Stimulated activated CD8-positive, alpha-beta memory T cell treated with anti-CD3 and anti-CD28 coated beads, Interleukin-15, amount 100 ng/mL, for 48 hours (primary cell): ENCODE measurements around the gene TRPM3.
"Not testable (repeated sequence)": the region's sequence is repeated elsewhere in the genome, so short reads cannot be mapped to it uniquely, and the experiment has no call there.

ENCODE experiments used
- DNase-seq, 2 donors: peaks; one replicate each; pipeline ENCODE4 v3.0.0-alpha.2; 2020; ENCODE audit warnings: low read depth in 2 of 2

Gene TRPM3

DNA sequence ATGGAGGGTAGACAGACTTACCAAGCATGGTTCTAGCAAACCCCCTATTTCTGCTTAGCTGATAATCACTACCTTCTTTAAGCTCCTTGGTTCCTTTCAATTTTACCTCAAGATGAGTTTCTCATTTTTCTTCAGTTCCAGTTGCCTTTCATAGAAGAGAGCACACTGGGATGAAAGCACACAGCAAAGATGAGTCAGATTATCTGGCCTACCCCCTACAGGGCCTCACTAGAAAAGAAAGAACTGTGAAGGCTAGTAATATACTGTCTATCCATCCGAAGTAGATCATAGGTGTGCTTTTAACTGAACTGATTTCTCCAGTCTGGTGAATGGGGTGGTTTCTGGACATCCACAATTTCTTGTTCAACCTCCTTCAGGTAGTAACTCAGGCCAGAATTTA lies 122.5 kb downstream of the TRPM3 start:
- DNase-seq = no peak

DNA sequence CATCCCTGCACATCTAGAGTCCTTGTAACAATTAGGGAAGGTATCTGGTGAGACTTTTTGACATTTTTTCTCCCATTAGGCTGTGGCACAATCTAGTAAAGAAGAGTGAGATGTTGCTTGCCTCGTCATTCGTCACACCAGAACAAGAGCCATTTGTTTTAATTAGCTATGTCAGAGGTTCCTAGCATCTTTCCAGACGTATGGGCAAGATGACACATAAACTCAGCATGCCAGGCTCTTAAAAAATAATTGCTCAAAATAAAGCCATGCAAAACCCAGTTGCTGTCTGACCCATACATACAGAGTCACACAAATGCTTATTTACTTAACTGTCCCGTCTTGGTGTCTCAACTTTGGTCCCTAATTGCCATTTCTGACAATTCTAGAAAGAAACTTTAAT lies 125.9 kb downstream of the TRPM3 start:
- no peak for DNase-seq

DNA sequence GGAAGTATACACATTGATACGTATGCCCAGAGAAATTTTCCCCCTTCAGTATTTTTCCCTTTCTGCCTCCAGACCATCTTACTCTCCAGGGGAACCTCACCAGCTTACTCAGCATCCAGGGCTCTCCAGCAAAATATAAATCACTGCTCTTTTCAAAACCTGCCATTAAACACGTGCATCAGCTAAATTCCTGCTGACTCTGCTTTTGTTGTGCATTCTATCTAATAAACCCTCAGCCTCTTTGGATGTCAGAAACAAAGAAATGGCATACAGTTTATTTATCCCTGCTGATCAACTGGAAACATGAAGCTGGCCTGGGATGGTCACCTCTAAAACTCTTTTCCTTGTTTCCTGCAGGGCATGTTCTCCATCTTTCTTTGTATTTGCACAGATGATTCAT lies 126.8 kb downstream of the TRPM3 start:
- no peak for DNase-seq

DNA sequence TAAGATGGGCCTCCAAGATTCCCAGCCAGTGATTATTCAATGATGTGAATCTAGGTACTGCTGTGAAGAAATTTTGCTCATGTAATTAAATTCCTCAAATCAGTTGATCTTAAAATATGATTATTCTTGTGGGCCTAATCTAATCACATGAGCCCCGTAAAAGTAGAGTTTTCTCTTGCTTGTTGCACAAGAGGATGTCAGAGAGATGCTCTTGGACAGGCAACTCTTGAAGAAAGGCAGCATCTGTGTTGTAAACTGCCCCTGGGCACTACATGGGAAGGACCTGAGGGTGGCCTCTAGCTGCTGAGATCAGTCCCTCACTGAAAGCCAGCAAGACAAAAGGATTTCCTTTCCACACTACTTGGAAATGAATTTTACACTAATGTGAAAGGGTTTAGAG lies 132.9 kb downstream of the TRPM3 start:
- DNase-seq = no peak

DNA sequence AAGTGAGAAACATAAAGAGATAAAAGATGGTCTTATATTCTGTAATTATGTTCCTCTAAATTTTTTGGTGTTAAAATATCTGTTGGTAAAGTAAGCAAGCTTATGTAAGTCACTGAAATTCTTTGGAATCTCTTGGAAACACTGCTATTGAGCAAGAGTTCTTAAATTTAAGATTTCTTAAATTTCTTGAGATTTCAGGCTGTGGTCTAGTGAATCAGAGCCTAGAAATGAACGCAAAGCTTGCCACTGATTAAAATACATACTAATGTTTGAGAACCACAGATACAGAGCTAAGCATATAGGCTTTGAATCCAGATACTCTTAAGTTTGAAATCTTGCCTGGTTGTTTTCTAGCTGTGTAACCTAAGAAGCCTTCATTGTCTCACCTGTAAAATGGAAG lies 133.4 kb downstream of the TRPM3 start:
- DNase-seq = no peak

DNA sequence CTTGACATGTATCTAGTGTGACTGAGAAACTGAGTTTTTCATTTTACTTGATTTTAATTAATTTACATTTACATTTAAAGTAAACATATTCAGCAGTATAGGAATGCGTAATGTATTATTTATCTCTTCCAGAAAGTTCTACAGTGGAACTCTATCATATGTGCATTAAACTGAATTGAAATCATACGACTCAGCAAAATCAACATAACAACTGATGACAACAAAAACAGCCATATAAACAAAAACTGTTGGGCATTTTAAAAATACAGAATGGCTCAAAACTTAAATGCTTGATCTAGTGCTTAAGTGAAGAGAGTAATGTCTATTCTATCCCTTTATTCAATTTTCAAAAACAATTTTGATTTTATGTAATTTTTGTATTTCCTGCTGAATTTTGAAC lies 134.4 kb downstream of the TRPM3 start:
- DNase-seq = no peak

DNA sequence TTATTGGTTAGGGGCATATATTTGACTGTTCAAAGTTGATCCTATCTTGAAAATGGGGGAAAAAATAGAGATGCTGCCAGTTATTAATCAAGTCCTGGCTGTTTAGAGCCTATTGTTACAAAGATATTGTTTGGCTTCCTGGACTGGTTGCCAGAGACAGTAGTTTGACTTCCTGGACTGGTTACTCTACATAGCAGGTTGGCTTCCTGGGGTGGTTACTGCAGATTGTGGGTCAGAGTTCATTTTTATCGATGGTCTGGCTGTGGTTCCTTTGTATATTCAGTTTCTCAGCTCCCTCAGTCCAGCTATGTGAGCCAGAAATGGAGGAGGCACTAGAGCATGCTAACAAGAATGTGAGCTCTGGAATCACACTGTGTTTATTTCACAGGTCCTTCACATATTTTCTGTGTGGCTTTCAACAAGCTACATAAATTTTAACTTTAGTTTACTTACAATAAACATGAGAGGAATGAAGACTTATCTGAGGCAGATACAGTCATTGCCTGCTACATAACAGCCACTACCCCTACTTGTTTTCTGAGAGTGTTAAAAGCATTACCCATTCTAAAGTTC lies 137.6 kb downstream of the TRPM3 start:
- DNase-seq = no peak

DNA sequence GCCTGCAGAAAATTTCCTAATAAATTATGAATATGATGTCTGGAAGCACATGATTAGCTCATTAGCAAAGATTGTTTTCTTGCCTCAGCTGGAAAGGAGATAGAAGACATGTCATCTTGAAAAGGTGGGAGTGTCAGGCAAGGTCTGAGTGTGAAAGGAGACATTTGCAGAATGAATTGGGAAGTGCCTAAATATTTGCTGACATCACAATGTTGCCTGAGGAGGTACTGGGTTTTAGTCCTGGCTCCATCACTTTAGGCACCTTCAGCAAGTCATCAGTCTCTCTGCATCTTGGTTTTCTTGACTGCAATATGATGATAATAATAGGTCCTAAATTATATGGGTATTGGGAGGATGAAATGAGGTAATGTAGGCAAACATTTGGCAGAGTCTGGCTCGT lies 140.1 kb downstream of the TRPM3 start:
- no peak for DNase-seq

DNA sequence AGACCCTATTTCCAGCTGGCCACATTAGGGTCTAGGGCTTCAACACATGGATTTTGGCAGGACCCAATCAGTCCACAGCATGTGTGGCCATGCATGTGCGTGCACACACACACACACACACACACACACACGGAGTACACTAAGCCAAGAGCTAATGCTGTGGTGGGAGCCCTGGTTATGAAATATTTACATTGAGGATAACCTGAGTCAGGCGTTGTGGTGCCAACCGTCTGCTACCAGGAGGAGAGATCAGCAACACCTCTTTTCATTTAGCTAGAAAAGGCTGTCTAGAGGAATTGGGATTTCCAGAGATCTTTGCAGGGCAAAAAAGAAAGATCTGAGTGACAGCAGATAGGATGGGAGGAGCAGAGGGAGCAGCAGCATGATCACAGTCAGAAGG lies 141.5 kb downstream of the TRPM3 start:
- no peak for DNase-seq

DNA sequence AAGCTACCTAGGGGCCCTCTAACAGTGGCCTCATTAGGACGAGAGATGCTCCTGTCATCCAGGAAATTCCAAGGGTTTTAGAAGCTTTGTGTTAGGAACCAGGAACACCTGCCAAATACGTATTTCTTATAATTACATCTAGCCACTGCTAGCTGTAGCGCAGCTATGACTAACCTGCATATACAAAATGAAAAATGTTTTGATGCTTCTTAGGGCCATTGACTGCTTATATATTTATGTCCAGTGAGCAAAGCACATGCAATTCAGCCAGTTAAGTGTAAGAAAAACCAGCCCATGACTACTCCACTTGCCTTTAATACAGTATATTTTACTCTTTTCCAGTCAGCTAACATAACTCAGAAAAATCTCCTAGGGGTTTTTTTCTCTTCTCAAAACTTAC lies 143.3 kb downstream of the TRPM3 start:
- no peak for DNase-seq

DNA sequence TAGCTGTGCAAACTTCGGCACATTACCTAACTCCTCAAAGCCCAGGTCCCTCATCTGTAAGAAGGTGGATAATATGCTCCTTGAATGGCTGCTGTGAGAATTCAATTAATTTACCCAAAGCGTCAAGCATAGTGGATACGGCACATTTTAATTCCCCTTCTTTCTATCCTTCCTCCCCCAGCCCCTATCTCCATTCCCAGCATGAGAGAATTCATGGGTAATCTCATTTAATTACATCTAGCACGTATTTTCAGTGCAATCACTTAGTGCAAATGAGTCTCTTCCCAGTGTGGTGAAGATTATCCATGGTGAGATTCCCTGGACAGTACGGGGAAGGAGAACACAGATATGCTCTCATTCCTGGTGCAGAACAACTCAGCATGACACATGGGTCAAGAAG lies 145.6 kb downstream of the TRPM3 start:
- no peak for DNase-seq

DNA sequence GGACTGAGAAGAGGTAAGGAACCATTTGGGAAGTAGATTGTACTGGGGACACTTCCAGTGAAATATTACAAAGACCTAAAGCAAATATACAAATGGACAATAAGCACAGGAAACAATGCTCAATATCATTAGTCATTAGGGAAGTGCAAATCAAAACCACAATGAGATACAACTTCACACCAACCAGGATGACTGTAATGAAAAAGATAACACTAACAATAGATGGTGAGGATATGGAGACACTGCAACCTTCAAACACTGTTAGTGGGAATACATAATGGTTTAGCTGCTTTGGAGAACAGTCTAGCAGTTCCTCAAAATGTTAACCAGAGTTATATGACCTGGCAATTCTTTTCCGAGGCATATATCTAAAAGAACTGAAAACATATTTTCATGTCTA lies 149.7 kb downstream of the TRPM3 start:
- DNase-seq = no peak

DNA sequence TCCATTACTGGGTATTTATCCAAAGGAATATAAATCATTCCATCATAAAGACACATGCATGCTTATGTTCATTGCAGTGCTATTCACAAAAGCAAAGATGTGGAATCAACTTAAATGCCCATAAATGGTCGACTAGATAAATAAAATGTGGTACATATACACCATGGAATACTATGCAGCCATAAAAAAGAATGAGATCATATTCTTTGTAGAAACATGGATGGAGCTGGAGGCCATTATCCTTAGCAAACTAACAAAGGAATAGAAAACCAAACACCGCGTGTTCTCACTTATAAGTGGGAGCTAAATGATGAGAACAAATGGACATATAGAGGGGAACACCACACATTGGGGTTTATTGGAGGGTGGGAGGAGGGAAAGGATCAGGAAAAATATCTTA lies 155.0 kb downstream of the TRPM3 start:
- not testable (repeated sequence) for DNase-seq

DNA sequence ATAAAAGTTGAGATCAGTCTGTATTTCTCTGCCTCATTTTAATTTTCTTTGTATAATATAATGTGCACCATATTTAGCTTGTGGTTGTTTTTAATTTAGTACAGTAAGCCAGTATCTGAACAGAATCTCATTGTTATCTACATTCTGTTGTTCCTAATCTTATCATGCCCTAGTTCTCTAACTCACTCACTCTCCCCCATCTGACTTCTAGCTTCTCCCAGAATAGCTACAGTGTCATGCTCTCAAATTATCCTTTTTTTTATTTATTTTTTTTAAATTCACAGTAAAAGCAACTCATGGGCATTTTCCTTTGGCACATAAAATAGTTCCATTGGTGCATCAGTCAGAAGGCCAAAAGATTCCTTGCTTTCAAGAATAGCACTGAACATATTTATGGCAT lies 156.6 kb downstream of the TRPM3 start:
- no peak for DNase-seq

DNA sequence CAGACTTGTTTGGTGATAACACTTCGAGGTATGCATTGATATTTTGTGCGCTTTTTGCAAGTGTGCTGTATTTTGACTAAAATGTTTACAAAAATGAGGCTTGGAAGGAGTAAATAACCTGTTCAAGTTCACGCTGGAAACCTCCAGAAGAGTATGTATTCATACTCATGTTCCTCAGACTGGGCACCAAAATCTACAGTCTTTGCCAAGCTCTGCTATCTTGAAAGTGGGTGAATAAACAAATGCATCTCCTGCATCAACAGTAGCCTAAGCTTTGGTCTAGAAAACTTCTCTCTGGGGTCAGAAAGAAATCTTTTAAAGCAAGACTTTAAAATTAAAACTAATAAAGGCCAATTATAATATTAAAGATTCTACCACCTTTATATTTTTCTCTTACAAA lies 157.9 kb downstream of the TRPM3 start:
- no peak for DNase-seq

DNA sequence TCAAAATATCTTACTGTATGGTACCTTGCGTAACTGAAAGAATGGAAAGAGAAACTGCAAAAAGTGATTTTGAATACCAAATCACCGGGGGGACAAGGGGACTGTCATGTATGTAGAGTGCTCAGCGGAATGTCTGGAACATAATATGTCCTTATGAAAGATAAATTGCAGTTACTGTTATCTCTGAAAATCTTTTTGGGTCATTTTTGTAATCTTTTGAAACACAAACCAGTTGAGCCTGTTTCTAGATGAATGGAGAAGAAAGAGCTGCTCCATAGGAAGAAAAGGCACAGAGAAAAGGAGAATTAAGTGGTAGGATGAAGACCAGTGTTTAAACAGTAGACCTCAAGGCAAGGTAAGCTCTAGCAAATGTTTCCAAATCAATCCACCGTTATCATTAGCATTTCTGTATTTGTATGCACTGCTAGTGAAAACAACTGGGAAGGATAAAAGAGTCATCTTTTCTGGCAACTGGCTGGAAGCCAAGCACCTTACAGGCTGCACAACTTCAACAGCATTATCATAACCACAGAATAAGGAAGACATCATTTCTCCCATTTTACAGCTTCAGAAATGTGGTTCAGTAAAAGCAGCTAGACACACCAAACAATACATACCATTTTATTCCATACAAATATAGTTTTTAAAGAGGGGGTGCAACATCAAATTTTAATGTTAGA lies 158.5 kb downstream of the TRPM3 start:
- no peak for DNase-seq

DNA sequence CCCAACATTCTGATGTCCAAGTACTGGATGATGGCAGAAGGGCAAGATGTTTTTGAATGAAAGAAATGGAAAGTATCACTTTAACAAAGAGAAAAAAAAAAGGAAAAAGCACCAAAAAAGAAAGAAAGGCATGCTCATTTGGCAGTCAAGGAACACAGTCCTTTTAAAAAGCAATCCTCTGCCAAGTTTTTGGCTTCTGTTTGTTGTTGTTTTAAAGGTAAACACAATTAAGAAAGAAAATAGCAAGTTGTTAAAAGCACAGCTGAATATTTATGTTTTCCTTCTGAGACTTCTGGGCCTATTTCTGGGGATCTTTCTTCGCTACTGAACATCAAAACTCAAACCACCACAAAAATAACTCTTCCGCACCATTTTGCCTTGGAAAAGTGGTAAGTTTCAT lies 162.1 kb downstream of the TRPM3 start:
- no peak for DNase-seq

DNA sequence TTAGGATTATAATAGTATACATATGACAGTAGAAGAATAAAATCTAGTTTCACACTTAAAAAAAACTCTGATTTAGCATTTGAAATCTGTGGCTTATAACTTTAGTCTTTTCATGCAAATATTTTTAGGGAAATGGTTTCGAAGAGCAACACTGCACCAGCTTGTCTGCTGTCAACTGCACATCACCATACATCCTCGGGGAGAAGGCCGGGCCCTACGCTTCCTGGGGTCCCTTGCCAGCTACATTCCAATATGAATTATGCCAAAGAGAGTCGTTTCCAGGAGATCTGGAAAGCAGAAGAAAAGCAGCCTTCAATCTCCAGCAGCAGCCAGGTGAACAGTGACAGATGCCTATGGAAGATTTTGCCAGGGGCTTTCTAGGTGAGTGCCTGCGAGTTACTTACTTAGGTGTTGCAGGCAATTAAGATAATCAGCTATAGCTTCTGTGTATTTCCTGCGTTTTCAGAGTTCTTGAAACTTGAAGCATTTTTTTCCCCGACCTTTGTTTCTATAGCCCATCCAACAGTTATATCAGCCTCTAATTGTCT lies 166.8 kb downstream of the TRPM3 start:
- no peak for DNase-seq

DNA sequence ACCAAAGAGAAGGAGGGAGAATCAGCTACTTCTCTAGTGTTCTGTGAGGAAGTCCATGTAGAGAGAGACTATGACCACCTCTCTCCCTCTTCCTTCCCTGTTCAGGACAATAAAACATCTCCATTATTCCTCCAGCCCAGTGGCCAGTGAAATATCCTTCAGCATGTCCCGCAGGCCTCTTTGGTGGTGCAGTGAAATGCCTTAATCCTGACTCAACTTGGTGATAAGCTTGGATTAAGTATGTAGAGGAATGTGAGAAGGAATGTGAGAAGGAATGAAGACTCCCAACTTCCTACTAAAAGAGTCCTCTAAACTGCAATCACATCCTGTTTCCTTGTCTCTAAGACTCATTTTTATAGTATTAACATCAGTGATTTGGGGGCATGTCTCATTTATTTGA lies 167.3 kb downstream of the TRPM3 start:
- DNase-seq = no peak

DNA sequence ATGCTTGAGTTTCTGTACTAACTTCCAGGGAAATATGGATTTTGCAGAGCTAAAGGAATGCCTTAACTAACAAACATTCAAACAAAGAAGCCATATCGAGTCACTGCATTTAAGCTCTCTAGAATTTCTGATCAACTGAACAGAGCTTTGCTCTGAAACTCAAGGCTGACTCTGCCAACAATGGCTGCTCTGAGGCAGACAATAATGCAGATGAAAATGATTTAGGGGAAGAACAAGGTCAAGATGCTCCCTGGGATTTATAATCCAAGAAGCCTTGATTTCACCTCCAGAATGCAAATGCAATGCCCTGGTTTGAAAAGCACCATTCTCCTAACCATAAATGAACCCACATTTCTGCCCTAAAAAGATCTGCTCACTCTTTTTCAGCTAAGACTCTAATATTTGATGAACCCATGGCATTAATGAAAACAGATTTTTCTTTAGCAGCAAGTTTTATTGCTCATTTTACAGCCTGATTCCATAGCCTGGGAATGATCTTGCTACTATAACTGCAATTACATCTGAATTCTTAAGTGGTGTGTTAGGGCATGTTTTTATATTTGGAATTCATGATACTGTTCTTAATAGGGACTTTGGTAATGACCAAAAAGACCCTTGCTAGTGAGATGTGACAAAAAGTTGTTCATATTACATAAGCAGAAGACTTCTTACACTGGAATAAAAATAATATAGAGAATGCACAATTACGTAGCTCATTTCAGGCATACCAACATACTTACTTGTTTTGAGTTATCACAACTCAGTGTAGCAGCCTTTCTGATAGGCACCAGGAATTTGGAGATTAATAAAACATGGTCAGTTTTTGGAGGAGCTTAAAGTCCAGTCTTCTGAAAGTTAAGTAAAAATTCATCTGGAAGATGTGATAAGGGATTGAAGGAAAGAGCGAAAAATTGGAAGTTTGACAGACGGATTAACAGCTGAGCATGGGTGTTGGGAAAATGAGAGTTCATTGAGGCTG lies 169.4 kb downstream of the TRPM3 start:
- DNase-seq = no peak

DNA sequence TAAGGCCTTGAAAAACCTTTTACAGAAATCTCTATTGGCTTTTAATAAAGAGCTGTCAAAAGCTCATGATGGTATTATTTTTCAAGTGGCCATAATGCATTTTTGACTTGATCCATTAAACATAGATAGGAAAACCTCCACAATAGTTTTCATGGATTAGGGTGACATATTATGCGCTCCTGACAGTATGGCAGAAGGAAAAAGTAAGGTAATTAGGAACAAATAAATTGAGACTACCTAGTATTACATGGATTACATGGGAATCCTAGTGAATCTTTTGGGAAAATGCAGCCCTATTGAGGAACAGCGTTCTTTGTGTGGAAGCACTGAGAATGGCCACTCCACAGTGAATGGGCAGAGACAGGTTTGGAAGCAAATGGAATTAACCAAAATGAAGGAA lies 171.2 kb downstream of the TRPM3 start:
- no peak for DNase-seq

DNA sequence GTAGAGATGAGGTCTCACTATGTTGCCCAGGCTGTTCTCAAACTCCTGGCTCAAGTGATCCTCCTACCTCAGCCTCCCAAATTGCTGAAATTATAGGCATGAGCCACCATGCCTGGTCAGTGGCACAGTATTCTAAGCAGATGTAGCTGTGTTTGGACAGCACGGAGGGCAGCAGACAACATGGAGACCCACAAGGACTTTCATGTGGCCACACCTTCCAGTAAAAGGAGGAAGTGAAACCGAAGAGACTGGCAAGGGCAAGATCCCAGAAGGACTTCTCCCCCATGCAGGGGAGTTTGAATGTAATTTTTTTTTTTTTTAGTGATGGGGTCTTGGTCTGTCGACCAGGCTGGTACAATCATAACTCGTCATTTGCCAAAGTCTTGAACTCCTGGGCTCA lies 172.2 kb downstream of the TRPM3 start:
- DNase-seq = no peak

DNA sequence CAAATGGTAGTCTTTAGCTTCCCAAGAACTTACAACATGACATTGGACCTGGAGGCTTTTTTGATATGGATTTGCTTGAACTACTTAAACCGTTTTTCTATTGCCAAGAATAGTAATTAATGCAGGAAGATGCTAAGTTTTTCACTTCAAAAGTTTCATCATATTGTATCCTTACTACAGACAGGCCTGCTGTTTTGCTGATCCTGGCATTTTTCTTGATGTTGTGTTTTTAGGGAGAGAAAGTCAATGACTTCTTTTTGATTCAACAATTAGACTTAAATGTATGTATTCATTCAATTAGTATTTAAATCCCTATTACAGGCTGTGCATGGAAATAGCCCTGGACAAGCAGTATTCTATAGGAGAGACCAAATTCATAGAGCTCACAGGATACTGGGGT lies 172.7 kb downstream of the TRPM3 start:
- no peak for DNase-seq
